CD14-positive monocyte (primary cell): ENCODE results near the gene RARB. TPM values are rescaled to one million over a fixed set of nuclear protein-coding genes. Genes with fewer than 3 reads are reported as not detected.

Source experiments
- DNase-seq, 3 donors: peaks; one replicate each; pipeline ENCODE4 v3.0.0-alpha.2; 2011 to 2022
- H2AFZ ChIP-seq: 2 replicates; pipeline ENCODE4 v1.6.0; 2012; ENCODE audit warnings: mild to moderate bottlenecking, low read depth, low read length, inconsistent platforms; ENCODE audit not compliant: insufficient read depth, poor library complexity, severe bottlenecking
- H3K27ac ChIP-seq, 2 donors: 1 replicate in 1 of 2; 2 replicates in 1 of 2; pipeline ENCODE4 v1.5.1; 2012 to 2013; ENCODE audit warnings: low read length in 2 of 2, control low read depth in 1 of 2, inconsistent platforms in 1 of 2, low read depth in 1 of 2, mild to moderate bottlenecking in 1 of 2
- H3K27me3 ChIP-seq, 2 donors: one replicate each; pipeline versions ENCODE4 v1.6.0 to v1.6.1; 2011 to 2013; ENCODE audit warnings: low read length in 2 of 2; ENCODE audit not compliant: control insufficient read depth in 2 of 2, insufficient read depth in 2 of 2
- H3K36me3 ChIP-seq, 2 donors: replicated peaks in 1 of 2; 1 replicate in 1 of 2; 2 replicates in 1 of 2; pipeline versions ENCODE4 v1.5.1 to v1.6.1; 2012 to 2013; ENCODE audit warnings: low read length in 2 of 2, control low read depth in 1 of 2, inconsistent platforms in 1 of 2, mild to moderate bottlenecking in 1 of 2; ENCODE audit not compliant: insufficient read depth in 2 of 2, control insufficient read depth in 1 of 2
- H3K4me1 ChIP-seq, 2 donors: 1 replicate in 1 of 2; 2 replicates in 1 of 2; pipeline versions ENCODE4 v1.5.1 to v1.6.1; 2012 to 2013; ENCODE audit warnings: low read length in 2 of 2, control low read depth in 1 of 2, inconsistent platforms in 1 of 2, mild to moderate bottlenecking in 1 of 2, moderate library complexity in 1 of 2; ENCODE audit not compliant: insufficient read depth in 2 of 2, control insufficient read depth in 1 of 2
- H3K4me2 ChIP-seq: replicated peaks from 2 replicates; pipeline ENCODE3; 2012; ENCODE audit warnings: low read length, moderate library complexity, mild to moderate bottlenecking; ENCODE audit not compliant: poor library complexity, severe bottlenecking; ENCODE audit errors: extremely low read depth
- H3K4me3 ChIP-seq, 3 experiments: fragments of 200-600 bp in 1 of 3; sonication (generic) in 1 of 3; replicated peaks in 1 of 3; 1 replicate in 2 of 3; 2 replicates in 1 of 3; pipeline ENCODE4 v1.5.1; 2011 to 2013; ENCODE audit warnings: low read length in 3 of 3, mild to moderate bottlenecking in 3 of 3, control low read depth in 2 of 3, low read depth in 2 of 3, inconsistent platforms in 1 of 3, moderate library complexity in 1 of 3
- H3K79me2 ChIP-seq: 2 replicates; pipeline ENCODE4 v1.6.0; 2012; ENCODE audit warnings: mild to moderate bottlenecking, control low read depth, inconsistent platforms, low read length, moderate library complexity; ENCODE audit not compliant: insufficient read depth
- H3K9ac ChIP-seq: 2 replicates; pipeline ENCODE4 v1.6.0; 2017; ENCODE audit warnings: low read length, mild to moderate bottlenecking; ENCODE audit not compliant: insufficient read depth, poor library complexity, severe bottlenecking
- H3K9me3 ChIP-seq, 2 donors: replicated peaks in 1 of 2; 1 replicate in 1 of 2; 2 replicates in 1 of 2; pipeline versions ENCODE4 v1.5.1 to v1.6.1; 2012 to 2013; ENCODE audit warnings: low read length in 2 of 2, control low read depth in 1 of 2; ENCODE audit not compliant: control insufficient read depth in 1 of 2, insufficient read depth in 1 of 2
- H4K20me1 ChIP-seq: 2 replicates; pipeline ENCODE4 v1.6.0; 2012; ENCODE audit warnings: mild to moderate bottlenecking, low read length, control low read depth, moderate library complexity; ENCODE audit not compliant: insufficient read depth
- H3K27ac Mint-ChIP-seq, 7 donors: one replicate each; pipeline ENCODE4 v1.8.0; 2020; ENCODE audit warnings: mild to moderate bottlenecking in 7 of 7, mixed read lengths in 7 of 7, moderate library complexity in 6 of 7, inconsistent platforms in 2 of 7
- H3K27me3 Mint-ChIP-seq, 3 donors: one replicate each; pipeline ENCODE4 v1.8.0; 2021 to 2022; ENCODE audit warnings: low read depth in 3 of 3, mild to moderate bottlenecking in 3 of 3, mixed read lengths in 3 of 3, moderate library complexity in 3 of 3, inconsistent platforms in 1 of 3
- H3K36me3 Mint-ChIP-seq, 2 donors: one replicate each; pipeline ENCODE4 v1.8.0; 2020; ENCODE audit warnings: mixed read lengths in 2 of 2, inconsistent platforms in 1 of 2, mild to moderate bottlenecking in 1 of 2
- H3K4me1 Mint-ChIP-seq: one replicate; pipeline ENCODE4 v1.8.0; 2020; ENCODE audit warnings: mild to moderate bottlenecking, mixed read lengths
- H3K4me3 Mint-ChIP-seq, 2 donors: one replicate each; pipeline ENCODE4 v1.8.0; 2020; ENCODE audit warnings: mild to moderate bottlenecking in 2 of 2, mixed read lengths in 2 of 2, moderate library complexity in 1 of 2
- H3K9me3 Mint-ChIP-seq, 7 donors: one replicate each; pipeline ENCODE4 v1.8.0; 2020 to 2022; ENCODE audit warnings: mixed read lengths in 7 of 7, mild to moderate bottlenecking in 6 of 7, moderate library complexity in 6 of 7, inconsistent platforms in 2 of 7
- WGBS: methylation state at CpG from one replicate; pipeline ENCODE4 v1.1.5; 2013; ENCODE audit warnings: missing lambda C conversion rate; ENCODE audit not compliant: insufficient coverage; 5-methylcytosine and 5-hydroxymethylcytosine counted together
- intact Hi-C, 2 donors: fragments of 100-400 bp; cut with micrococcal nuclease; formaldehyde crosslinking; loops; one replicate each; pipeline versions ENCODE4 v1.15.0 to v1.15.1; 2023
- polyA plus RNA-seq, 3 donors: library from polyadenylated mRNA; depleted of rRNA in 1 of 3; unstranded in 2 of 3; stranded (reverse) in 1 of 3; fragments of 300-500 nt in 2 of 3; fragments of >200 nt in 1 of 3; fragmentation: Illumina TruSeq in 2 of 3; gene quantifications; 1 replicate in 2 of 3; 2 replicates in 1 of 3; pipeline ENCODE4 v1.2.3, GENCODE V29; 2012 to 2021
- TF ChIP-seq, protein P1 (sequence below): fragments of 200-600 bp; IDR thresholded peaks from one replicate; pipeline ENCODE4 v1.8.0; 2022; ENCODE audit warnings: antibody characterized with exemption, mild to moderate bottlenecking

RARB gene
- polyA plus RNA-seq, 3 donors, result not detected

DNA sequence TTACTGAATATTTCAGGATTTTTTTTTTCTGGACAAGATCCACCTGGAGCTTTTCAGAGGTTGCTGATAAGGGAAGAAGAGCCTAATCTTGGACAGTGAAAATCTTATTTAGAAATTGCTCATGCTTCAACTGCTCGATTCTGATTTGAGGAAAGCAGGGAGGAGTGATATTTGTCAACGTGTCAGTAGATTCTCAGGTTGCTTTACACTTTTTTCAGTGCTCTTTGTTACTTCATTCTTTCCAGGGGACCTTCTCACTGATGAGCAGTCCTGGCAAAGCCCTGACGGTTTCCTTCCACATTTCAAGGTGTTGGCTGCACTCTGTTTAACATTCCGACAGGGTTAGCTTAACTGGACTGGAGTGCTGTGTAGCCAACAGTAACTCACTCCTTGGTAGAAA, 24.1 kb upstream of the RARB start:
- H3K36me3 ChIP-seq, result no peaks in the 10 kb centered on the region
- H3K27me3 Mint-ChIP-seq, result peaks cover 0 to 2% (median 0%) of the 10 kb centered on the region in 3 donors
- intact Hi-C loops, result no loop called here
- no peak for DNase-seq
- H3K4me2 ChIP-seq, result no peak overlapping the region
- no peaks in the 10 kb centered on the region for H3K9me3 ChIP-seq
- no peaks in the 10 kb centered on the region for H4K20me1 ChIP-seq
- 100% methylated on average over 3 of the region's 4 CpGs for whole genome bisulfite sequencing
- peaks cover 0 to 5% (median 2%) of the 10 kb centered on the region in 7 donors for H3K9me3 Mint-ChIP-seq
- TF ChIP-seq, protein P1, sequence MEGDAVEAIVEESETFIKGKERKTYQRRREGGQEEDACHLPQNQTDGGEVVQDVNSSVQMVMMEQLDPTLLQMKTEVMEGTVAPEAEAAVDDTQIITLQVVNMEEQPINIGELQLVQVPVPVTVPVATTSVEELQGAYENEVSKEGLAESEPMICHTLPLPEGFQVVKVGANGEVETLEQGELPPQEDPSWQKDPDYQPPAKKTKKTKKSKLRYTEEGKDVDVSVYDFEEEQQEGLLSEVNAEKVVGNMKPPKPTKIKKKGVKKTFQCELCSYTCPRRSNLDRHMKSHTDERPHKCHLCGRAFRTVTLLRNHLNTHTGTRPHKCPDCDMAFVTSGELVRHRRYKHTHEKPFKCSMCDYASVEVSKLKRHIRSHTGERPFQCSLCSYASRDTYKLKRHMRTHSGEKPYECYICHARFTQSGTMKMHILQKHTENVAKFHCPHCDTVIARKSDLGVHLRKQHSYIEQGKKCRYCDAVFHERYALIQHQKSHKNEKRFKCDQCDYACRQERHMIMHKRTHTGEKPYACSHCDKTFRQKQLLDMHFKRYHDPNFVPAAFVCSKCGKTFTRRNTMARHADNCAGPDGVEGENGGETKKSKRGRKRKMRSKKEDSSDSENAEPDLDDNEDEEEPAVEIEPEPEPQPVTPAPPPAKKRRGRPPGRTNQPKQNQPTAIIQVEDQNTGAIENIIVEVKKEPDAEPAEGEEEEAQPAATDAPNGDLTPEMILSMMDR, result no peak
- H3K4me3 ChIP-seq, result no peak overlapping the region
- no peak overlapping the region for H3K4me3 Mint-ChIP-seq
- no peaks in the 10 kb centered on the region for H3K79me2 ChIP-seq
- H3K27me3 ChIP-seq, result no peaks in the 10 kb centered on the region
- H3K36me3 Mint-ChIP-seq, result no peaks in the 10 kb centered on the region
- no peaks in the 10 kb centered on the region for H3K4me1 Mint-ChIP-seq
- H3K4me1 ChIP-seq, result no peaks in the 10 kb centered on the region
- H2AFZ ChIP-seq, result no peak overlapping the region
- no peak overlapping the region for H3K27ac ChIP-seq
- H3K27ac Mint-ChIP-seq, result no peak overlapping the region
- H3K9ac ChIP-seq, result no peak overlapping the region

DNA sequence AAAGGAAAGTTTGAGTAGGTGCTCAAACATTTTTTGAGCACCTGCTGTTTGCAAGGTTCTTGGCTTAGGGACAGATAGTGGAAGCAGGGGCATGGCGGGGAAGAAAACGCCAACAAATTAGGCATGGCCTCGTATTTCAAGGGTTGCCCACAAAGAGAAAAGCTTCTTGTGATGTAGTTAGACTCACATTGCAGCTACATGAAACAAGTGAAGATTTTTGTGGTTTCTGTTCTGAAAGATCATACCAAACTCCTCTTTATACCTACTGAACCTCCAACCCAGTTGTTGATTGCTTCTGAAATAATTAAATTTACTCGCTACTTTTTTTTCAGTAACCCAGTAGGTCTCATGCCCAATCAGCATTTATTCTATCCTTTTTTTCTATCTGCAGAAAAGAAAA, 23.5 kb upstream of the RARB start:
- DNase-seq, result no peak
- H3K27ac ChIP-seq, result no peak overlapping the region
- no peak overlapping the region for H3K4me3 ChIP-seq
- WGBS, result no CpG with 5 or more reads among the region's 4 CpGs
- Mint-ChIP-seq H3K36me3 (no peaks in the 10 kb centered on the region), H3K27ac (no peak overlapping the region), H3K9me3 (peaks cover 0 to 5% (median 2%) of the 10 kb centered on the region in 7 donors), H3K27me3 (peaks cover 0 to 2% (median 0%) of the 10 kb centered on the region in 3 donors), H3K4me3 (no peak overlapping the region), H3K4me1 (no peaks in the 10 kb centered on the region)
- H3K79me2 ChIP-seq, result no peaks in the 10 kb centered on the region
- H3K36me3 ChIP-seq, result no peaks in the 10 kb centered on the region
- intact Hi-C loops, result no loop called here
- no peaks in the 10 kb centered on the region for H3K4me1 ChIP-seq
- no peaks in the 10 kb centered on the region for H4K20me1 ChIP-seq
- H2AFZ ChIP-seq, result no peak overlapping the region
- H3K4me2 ChIP-seq, result no peak overlapping the region
- H3K27me3 ChIP-seq, result no peaks in the 10 kb centered on the region
- TF ChIP-seq, protein P1, result no peak
- H3K9me3 ChIP-seq, result no peaks in the 10 kb centered on the region
- H3K9ac ChIP-seq, result no peak overlapping the region
